Fibroblast of mammary gland (primary cell): Measurements from ENCODE around the gene TMC3.

Source experiments
- DNase-seq: peaks from one replicate; pipeline ENCODE4 v3.0.0-alpha.2; 2010; ENCODE audit warnings: low read depth
- H3K4me3 ChIP-seq: 2 replicates; pipeline ENCODE4 v1.5.1; 2011; ENCODE audit warnings: low read depth, mild to moderate bottlenecking, low read length, moderate library complexity; ENCODE audit not compliant: control insufficient read depth
- CTCF ChIP-seq: conservative IDR thresholded peaks from 2 replicates; pipeline ENCODE4 v1.5.1; 2011; ENCODE audit warnings: low read depth, low read length, inconsistent platforms; ENCODE audit not compliant: control insufficient read depth, insufficient read depth

Gene TMC3

GRCh38 chr15:81322676-81323253 is 51.2 kb downstream of the TMC3 start:
- H3K4me3 ChIP-seq: peak overlapping the region; percentile 88
- DNase-seq: no peak
- TF ChIP-seq CTCF: no peak

- no peak for TF ChIP-seq CTCF
- no peak overlapping the region for H3K4me3 ChIP-seq
- no peak for DNase-seq
Observed at GRCh38 chr15:81321667-81322066, 52.3 kb downstream of the TMC3 start.

- DNase-seq: no peak
- no peak for TF ChIP-seq CTCF
- no peak overlapping the region for H3K4me3 ChIP-seq
Observed at GRCh38 chr15:81317642-81318017, 56.4 kb downstream of the TMC3 start.

GRCh38 chr15:81316267-81316666 is 57.7 kb downstream of the TMC3 start:
- no peak overlapping the region for H3K4me3 ChIP-seq
- DNase-seq: no peak
- TF ChIP-seq CTCF: no peak

GRCh38 chr15:81315452-81316175 is 58.4 kb downstream of the TMC3 start:
- no peak for DNase-seq
- no peak for TF ChIP-seq CTCF

GRCh38 chr15:81314378-81314777 is 59.6 kb downstream of the TMC3 start:
- no peak for TF ChIP-seq CTCF
- no peak for DNase-seq
- no peak overlapping the region for H3K4me3 ChIP-seq

More at GRCh38 chr15:81315452-81316175, 58.4 kb downstream of the TMC3 start:
- H3K4me3 ChIP-seq: no peak overlapping the region
